GM21367 (cell line): ENCODE results near the gene PARP9.

ENCODE experiments used
- ATAC-seq: cut with Tn5 transposase; IDR thresholded peaks from one replicate; pipeline ENCODE4 v1.9.1; 2021; ENCODE audit not compliant: unreplicated experiment

PARP9 gene

DNA sequence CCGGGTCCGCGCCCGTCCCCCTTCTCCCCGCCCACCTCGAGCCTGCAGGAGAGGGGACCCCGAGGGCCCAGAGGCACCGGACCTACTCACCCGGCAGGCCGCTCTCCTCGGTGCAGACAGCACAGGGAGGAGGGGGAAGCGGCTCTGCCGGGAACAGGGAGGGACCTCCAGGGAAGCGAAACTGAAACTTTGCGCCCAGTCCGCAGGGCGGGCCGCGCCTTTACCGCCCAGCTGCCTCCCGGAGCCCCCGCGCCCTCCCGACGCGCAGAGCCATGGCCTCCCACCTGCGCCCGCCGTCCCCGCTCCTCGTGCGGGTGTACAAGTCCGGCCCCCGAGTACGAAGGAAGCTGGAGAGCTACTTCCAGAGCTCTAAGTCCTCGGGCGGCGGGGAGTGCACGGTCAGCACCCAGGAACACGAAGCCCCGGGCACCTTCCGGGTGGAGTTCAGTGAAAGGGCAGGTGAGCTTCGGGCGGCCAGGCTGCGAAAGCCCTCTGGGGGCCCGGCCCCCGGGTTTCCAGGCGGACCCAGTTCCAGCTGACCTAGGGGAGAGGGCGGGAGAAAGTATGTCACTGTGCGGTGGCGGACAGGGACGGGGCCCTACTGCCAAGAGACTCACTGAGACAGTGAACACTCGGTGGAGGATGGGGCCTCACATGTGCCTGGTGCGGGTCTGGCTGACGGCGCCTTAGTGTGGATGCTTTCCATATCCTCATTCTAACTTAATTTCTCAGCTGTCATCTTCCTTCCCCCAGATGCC is at the start of gene PARP9, which contains the start of gene DTX3L:
PARP9 (minus strand) TSS at position 146 of the 758 bp plus-strand sequence. CDS start 4,680 bp downstream, outside the sequence.
DTX3L (plus strand) TSS at position 184 of the 758 bp plus-strand sequence; CDS start at position 273, 89 bp downstream.
- ATAC-seq = peak; percentile 51

DNA sequence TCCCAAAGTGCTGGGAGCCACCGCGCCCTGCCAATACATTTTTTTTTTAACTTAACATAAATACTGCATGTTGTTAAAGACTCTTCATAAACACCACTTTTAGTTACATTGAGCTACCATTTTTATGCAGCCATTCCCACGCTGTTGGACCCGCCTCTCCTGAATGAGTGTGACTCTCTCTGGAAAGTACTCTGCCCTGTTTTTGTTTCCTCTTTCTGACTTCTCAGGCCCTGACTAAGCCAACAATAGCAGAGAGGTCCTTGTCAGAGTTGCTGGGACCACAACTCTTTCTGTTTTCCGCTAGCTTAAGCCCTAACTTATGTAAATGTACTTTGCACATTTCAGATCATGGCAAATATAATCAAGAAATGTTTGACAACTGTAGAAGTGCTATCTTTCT is 48.6 kb upstream of the PARP9 start:
- ATAC-seq = no peak

DNA sequence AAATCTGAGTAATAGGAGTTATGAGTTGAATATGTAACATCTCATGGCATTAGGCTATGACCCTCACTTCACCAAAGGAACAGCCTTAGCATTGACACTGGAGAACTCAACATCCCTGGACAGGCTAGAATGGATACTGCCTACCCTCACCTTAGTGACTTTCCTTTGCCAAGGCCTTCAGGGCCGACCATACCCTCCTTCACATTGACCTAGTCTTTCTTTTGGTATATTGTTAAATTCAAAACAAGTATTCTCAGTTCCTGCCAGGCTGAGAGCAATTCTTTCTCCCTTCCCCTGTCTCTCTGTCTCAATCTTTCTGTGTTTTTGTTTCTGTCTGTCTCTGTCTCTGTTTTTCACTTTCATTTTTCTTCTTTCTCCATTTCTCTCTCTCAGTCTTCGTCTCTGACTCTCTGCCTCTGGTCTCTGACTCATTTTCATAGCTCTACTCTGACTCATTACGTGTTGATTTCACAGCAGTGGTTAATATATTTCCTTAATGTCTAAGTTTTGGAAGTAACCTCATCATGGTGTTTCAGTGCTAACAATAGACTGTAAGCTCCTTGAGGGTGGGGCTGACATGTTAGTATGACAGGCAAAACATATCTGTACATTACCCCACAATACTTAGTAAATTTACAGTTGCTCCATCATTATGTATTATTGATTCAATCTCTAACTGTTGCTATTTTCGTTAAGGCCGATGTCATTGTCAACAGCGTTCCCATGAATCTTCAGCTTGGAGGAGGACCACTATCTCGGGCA is 45.9 kb upstream of the PARP9 start:
- peak; percentile 93 for ATAC-seq

DNA sequence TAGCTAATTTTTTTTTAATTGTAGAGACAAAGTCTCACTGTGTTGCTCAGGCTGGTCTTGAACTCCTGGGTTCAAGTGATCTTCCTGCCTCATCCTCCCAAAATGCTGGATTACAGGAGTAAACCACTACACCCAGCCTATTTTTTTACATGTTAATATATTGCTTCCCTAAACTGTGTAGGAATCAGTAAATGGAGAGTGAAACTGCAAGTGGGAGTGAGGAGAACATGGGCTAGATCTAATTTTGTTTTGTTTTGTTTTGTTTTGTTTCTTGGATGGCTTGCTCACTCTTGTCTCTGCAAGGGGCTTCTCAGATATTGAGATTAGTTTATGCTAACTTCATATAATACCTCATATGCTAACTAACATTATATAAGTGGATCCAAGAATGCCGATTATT is 44.8 kb upstream of the PARP9 start:
- ATAC-seq = no peak

DNA sequence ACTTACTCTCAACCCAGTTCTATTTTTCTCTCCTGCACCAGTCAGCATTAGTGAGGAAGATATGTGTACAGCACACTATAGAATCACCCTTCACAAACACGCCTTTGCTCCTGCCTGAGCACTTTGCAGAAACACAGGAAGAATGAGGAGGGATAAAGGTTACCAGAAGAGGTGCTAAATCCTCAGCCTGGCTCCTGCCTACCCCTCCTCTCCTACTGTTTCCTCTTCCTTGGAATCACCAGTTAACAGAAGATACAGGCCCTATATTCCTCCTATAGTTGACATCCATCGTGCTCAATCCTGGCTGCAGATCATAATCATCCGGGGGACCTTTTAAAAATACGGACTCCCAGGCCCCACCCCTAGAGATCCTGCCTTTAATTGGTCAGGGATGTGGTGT is 42.2 kb upstream of the PARP9 start:
- no peak for ATAC-seq

DNA sequence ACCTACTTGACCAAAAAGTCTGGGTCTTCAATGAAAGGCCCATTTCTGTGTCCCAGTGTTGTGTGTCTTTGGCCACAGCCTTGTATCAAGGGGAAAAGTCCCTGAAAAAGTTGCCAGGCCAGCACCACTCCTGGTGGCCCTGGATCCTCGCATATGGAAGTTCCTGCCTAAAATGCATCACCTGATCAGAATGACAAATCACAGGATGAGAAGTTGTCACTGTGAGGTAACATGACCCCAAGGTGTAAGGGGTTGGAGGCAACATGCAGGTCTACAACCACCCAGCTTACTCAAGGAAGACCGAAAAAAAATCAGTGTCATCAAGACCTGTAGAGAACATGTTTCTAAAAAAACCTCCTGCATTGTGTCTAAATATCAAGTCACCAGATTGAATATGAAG is 39.0 kb upstream of the PARP9 start:
- ATAC-seq = no peak

DNA sequence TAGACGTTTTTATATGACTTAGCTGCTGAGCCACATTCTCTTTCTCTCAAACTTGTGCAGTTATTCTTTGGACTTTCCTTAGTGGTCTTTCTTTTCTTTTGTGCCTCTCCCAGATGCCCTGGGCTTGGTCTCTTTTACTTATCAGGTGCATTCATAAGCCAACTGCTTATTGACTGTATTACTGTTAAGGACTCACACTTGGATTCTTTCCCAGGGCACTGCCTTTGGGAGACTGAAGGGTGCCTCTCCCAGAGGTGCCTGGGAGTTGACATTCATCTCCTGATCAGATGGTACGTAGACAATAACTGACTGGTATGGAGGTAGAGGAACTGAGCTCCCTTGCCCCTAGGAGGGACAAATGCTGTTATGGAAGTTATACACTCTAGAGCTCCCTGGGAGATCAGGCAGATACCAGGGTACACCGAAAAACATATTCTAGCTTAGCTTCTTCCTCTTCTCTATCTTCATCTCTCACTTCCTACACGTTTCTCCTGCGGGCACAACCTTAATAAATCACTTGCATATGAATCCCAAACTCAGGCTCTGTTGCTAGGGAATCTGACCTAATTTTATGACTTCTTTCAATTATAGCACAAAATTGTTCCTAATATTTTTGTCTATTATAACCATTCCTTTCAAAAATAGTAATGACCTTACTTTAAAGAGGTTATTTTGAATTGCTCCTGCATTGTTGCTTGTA is 38.1 kb upstream of the PARP9 start:
- no peak for ATAC-seq

DNA sequence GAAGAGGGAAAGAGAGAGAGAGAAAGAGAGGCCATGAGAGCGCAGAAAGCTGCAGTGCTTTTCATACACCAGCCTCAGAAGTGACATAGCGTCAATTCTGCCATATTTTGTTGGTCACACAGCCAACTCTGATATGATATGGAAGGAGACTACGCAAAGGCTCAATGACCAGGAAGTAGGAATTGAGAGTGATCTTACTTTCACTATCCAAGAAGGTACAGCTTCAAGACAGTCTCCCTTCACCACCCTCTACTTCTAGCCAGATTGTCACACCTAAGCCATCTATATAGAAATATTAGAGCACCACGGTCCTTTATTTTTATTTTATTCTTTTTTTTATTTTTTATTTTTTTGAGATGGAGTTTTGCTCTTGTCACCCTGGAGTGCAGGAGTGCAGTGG is 34.5 kb upstream of the PARP9 start:
- no peak for ATAC-seq

DNA sequence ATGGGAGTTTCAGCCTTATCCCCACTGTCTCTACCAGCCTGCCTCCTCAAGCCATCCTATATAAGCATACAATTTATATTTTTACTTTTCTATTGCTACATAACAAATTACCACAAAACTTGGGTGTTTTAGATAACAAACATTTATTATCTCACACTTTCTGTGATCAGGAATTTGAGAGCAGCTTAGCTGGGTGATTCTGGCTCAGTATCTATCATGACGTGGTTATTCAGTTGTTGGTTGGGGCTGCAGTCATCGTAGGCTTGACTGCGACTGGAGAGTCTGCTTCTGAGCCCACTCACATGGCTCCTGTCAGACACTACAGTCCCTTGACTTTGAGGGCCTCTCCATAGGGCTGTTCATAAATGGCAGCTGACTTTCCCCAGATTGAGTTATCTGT is 34.1 kb upstream of the PARP9 start:
- no peak for ATAC-seq

DNA sequence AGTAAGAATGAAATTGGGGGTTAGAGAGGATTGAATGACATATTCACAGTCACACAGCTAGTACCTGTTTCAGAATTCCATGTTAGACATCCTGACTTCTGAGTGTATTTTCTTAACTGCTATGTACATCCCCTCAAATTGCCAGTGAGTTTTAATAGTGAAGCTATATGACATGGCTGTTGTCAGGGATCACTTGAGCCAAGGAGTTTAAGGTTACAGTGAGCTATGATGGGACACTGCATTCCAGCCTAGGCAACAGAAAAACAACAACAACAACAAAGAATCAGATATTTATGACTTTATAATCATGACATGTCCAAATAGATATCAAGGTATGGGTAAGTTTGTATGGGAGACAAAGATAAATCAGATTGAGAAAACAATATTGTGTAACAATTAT is 29.9 kb upstream of the PARP9 start:
- ATAC-seq = no peak

DNA sequence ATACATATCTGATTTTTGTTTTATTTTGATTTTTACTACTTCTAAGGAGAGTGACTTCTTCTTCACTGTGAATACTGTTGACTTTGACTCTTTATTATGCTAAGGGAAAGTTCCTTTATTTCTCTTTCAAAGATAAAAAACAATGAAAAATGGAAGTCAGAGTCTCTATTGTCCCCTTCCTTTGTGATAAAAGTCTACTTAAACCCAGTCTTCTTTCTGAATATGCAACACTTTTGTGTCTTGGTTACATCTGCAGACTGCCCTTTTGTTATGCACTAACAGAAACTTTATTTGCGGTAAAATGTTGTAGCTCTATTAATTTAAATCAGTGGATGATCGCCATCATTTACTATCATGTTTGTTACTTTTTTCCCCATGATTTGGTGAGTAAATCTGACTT is 26.5 kb upstream of the PARP9 start:
- no peak for ATAC-seq

DNA sequence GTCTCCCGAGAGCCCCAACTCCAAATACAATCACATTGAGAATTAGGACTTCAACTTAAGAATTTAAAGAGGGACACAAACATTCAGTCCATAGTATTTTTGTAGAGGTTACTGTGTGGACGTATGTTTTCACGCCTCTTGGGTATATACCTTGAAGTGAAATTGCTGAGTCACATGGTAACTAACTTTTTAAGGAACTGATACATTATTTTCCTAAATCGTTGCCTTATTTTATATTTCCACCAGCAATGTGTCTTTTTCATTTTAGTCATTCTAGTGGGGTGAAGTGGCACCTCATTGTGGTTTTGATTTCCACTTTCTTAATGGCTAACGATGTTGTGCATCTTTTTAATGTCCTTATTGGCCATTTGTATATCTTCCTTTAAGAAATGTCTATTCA is 25.2 kb upstream of the PARP9 start:
- ATAC-seq = peak; percentile 50

DNA sequence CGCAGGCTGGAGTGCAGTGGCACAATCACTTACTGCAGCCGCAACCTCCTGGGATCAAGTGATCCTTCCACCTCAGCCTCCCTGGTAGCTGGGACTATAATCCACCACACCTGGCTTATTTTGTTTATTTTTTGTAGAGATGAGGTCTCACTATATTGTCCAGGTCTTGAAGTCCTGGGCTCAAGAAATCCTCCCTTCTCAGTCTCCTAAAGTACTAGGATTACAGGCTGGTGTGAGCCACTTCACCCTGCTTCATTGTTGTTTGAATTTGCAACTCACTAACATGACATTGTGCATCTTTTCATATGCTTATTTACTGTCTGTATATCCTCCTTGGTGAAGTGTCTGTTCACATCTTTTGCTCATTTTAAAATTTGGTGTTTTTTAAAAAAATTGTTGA is 23.5 kb upstream of the PARP9 start:
- no peak for ATAC-seq

DNA sequence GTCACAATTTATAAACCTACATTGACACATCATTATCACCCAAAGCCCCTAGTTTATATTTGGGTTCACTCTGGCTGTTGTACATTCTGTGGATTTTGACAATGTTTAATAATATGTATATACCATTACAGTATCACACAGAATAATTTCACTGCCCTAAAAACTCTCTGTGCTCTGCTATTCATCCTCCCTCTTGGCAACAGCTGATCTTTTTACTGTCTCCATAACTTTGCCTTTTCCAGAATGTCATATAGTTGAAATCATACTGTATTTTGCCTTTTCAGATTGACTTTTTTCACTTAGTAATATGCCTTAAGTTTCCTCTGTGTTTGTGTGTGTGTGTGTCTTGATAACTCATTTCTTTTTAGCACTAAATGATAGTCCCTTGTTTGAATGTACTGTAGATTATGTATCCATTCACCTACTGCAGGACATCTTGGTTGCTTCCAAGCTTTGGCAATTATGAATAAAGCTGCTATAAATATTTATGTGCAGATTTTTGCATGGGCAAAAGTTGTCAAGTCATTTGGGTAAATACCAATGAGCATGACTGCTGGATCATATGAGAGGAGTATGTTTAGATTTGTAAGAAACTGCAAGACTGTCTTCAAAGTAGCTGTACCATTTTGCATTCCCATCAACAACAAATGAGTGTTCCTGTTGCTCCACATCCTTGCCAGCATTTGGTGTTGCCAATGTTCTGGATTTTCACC is 22.8 kb upstream of the PARP9 start:
- ATAC-seq = no peak

DNA sequence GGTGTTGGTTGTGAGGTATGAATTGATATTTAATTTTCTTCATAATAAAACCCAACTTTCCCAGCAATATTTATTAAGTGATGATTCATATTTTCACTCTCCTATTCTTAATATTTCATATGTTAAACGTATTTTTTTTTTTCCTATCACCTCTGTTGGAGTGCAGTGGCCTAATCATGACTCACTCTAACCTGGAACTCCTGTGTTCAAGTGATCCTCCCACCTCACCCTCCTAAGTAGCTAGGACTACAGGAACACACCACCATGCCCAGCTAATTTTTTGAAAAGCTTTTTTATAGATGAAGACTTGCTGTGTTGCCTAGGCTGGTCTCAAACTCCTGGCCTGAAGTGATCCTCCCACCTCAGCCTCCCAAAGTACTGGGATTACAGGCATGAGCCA is 22.0 kb upstream of the PARP9 start:
- no peak for ATAC-seq

DNA sequence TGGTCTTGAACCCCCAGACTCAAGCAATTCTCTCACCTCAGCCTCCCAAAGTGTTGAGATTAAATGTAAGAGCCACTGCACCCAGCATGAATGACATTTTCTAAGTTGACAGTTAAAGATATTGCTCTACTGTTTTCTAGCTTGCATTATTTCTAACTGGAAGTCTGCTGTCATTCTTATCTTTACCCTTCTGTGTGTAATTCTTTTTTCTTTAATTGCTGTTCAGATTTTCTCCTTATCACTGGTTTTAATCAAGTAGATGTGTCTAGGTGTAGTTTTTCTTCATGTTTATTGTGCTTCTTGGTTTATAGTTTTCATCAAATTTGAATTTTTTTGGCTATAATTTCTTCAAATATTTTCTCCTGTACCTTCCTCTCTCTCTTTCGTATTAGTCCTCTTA is 18.3 kb upstream of the PARP9 start:
- no peak for ATAC-seq

DNA sequence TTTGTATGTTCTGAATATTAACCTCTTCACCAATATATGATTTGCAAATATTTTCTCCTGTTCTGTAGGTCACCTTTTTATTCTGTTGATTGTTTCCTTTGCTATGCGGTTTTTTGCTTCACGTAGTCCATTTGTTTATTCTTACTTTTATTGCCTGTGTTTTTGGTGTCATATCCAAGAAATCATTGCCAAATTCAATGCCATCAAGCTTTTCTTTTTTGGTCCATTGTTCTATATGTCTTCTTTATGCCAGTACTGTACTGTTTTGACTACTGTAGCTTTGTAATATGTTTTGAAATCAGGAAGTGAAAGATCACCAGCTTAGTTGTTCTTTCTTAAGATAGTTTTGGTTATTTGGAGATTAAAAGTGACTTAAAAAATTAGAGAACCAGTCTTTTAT is 17.5 kb upstream of the PARP9 start:
- no peak for ATAC-seq

DNA sequence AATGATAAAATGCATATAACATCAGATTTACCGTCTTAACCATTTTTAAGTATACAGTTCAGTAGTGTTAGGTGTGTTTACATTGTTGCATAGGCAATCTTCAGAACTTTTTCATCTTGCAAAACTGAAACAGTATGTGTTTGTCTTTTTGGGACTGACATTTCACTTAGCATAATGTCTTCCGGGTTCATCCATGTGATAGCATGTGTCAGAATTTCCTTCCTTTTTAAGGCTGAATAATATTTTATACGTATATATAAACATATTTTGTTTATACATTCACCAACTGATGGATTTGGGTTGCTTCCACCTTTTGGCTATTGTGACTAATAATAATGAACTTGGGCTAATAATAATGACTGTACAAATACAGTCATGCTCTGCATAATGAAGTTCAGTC is 16.4 kb upstream of the PARP9 start:
- ATAC-seq = no peak

DNA sequence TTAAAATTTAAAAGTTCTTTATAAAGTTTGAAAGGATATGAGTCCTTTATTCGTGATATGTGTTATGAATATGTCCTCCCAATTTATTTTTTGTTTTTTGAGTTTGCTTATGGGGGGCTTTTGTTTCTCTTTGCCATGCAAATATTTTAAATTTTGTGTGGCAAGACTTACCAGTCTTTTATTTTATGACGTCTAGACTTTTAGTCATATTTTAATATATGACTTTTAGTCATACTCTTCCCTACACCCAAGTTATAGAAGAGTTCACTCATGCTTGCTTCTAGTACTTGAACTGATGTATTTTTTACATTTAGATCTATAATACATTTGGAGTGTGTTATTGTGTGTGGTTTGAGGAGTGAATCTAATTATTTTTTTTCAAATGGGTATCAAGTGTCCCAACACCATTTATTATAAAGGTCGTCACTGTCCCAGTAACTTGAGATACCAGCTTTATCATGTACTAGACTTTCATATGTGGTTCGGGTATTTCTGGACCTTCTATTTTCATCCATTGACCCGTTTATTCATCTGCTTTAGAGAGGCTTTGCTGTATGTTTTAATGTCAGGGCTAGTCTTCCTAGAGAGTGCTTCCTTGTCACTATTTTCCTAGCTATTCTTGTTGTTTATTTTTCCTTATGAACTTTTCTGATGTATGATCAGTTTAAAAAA is 14.1 kb upstream of the PARP9 start:
- ATAC-seq = no peak

DNA sequence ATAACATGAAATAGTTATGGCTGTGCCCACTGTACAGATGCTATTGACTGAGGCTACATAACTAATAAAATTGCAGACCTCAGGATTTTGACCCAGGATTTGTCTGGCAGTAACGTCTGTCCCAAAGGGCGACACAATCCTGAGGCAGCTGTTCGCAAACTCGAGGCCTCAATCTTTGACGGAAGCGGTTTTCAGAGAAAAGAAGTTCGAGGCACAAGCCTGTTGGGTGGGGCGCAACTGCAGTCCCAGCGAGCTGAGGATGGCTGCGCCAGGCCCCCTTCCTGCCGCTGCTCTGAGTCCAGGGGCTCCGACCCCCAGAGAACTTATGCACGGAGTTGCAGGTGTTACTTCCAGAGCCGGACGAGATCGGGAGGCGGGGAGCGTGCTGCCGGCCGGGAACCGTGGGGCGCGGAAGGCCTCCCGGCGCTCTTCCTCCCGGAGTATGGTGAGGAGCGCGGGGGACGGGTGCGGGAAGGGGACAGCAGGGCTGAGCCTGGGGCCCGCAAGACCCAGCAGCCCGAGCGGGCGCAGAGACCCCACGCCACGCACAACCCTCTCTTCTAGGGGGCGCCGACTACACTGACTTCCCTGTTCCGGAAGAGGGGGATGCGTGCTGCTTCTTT is 13.4 kb upstream of the PARP9 start, which contains the start of gene PARP15:
PARP15 (plus strand) TSS at position 242 of the 623 bp plus-strand sequence; CDS start at position 260, 18 bp downstream.
- ATAC-seq = no peak
